Panc1 (cell line): ENCODE results near the gene UBR2. TPM values are rescaled to one million over a fixed set of nuclear protein-coding genes. Genes with fewer than 3 reads are reported as not detected.

ENCODE experiments used
- ATAC-seq: fragments of 200-7000 bp; cut with Tn5 transposase; 2 replicates; pipeline ENCODE4 v1.9.1; 2020; ENCODE audit warnings: mild to moderate bottlenecking, moderate library complexity
- BruUV-seq: library from RNA; stranded (reverse); fragments of 400-500 nt; replicated peaks from 2 replicates; lab custom pipeline; 2021; lab: Mats Ljungman, UMichigan
- CTCF ChIA-PET: fragments of 300-600 bp; sonication (Branson Sonifier 250); formaldehyde crosslinking; loops from one replicate; lab custom pipeline; 2022; ENCODE audit warnings: antibody characterized with exemption; lab: Charles Lee
- POLR2A ChIA-PET: fragments of 300-600 bp; sonication (Branson Sonifier 250); formaldehyde crosslinking; loops from one replicate; lab custom pipeline; 2022; ENCODE audit warnings: antibody characterized with exemption; lab: Charles Lee
- DNase-seq: peaks from one replicate; pipeline ENCODE4 v3.0.0-alpha.2; 2010; ENCODE audit warnings: low read depth, low spot score
- H3K27ac ChIP-seq: 2 replicates; pipeline ENCODE4 v1.5.1; 2011; ENCODE audit warnings: mild to moderate bottlenecking, low read length, inconsistent platforms
- H3K27me3 ChIP-seq: fragments of 200-500 bp; sonication (Bioruptor generic); 2 replicates; pipeline ENCODE4 v1.6.0; 2014; ENCODE audit warnings: low read length, inconsistent platforms; ENCODE audit not compliant: control insufficient read depth, insufficient read depth
- H3K36me3 ChIP-seq: fragments of 200-500 bp; sonication (Bioruptor generic); 2 replicates; pipeline ENCODE4 v1.5.1; 2014; ENCODE audit warnings: inconsistent platforms, mild to moderate bottlenecking, low read length, moderate library complexity; ENCODE audit not compliant: control insufficient read depth, insufficient read depth
- H3K4me1 ChIP-seq: 2 replicates; pipeline ENCODE4 v1.5.1; 2011; ENCODE audit warnings: inconsistent platforms, mild to moderate bottlenecking, low read length, moderate library complexity; ENCODE audit not compliant: control insufficient read depth, insufficient read depth
- H3K4me3 ChIP-seq, 2 experiments: 2 replicates each; pipeline ENCODE4 v1.5.1; 2011 to 2012; ENCODE audit warnings: low read depth in 2 of 2, low read length in 2 of 2, mild to moderate bottlenecking in 2 of 2, inconsistent platforms in 1 of 2, moderate library complexity in 1 of 2
- H3K9me3 ChIP-seq: fragments of 200-500 bp; sonication (Bioruptor generic); 2 replicates; pipeline ENCODE4 v1.5.1; 2014; ENCODE audit warnings: low read depth, mild to moderate bottlenecking, inconsistent platforms, low read length, moderate library complexity; ENCODE audit not compliant: control insufficient read depth, insufficient read depth
- CTCF ChIP-seq: fragments of 450-650 bp; IDR thresholded peaks from 2 replicates; pipeline ENCODE4 v1.5.1; 2017; ENCODE audit warnings: mild to moderate bottlenecking
- POLR2AphosphoS5 ChIP-seq: IDR thresholded peaks from 2 replicates; pipeline ENCODE4 v1.6.1; 2012; ENCODE audit warnings: mild to moderate bottlenecking, low read depth, low read length, moderate library complexity
- REST ChIP-seq, 2 experiments: IDR thresholded peaks; 2 replicates each; pipeline ENCODE4 v1.6.1; 2011 to 2012; ENCODE audit warnings: low read depth in 2 of 2, control low read depth in 1 of 2, low read length in 1 of 2, mild to moderate bottlenecking in 1 of 2, moderate library complexity in 1 of 2; ENCODE audit not compliant: insufficient read depth in 1 of 2
- SIN3A ChIP-seq: IDR thresholded peaks from 2 replicates; pipeline ENCODE4 v1.6.1; 2012; ENCODE audit warnings: low read depth, mild to moderate bottlenecking, low read length, moderate library complexity, borderline replicate concordance; ENCODE audit not compliant: insufficient read depth
- TCF7L2 ChIP-seq: IDR thresholded peaks from 2 replicates; pipeline ENCODE4 v1.6.1; 2011; ENCODE audit warnings: mild to moderate bottlenecking, low read depth, low read length, inconsistent platforms
- in situ Hi-C: cut with HindIII; loops from 2 replicates; pipeline ENCODE4 v1.10.0; 2016; ENCODE audit warnings: low sequenced_read_pairs, low pct_unique_long_range_greater_than_20kb
- intact Hi-C: fragments of 100-400 bp; cut with micrococcal nuclease; formaldehyde crosslinking; loops from one replicate; pipeline ENCODE4 v1.10.0; 2022; ENCODE audit not compliant: unreplicated experiment
- total RNA-seq: library from RNA; stranded (reverse); gene quantifications from one replicate; pipeline ENCODE4 v1.2.1, GENCODE V29; 2021; ENCODE audit not compliant: unreplicated experiment

UBR2 gene
- total RNA-seq, 1 experiment from 2014 or later: 19.1 TPM

GRCh38 chr6:42693725-42694323, 130.0 kb downstream of the UBR2 start:
- ChIA-PET CTCF (no interaction called here), POLR2A (no interaction called here)
- no peak for DNase-seq
- peaks cover 20% of the 10 kb centered on the region for H3K36me3 ChIP-seq
- H3K27ac ChIP-seq: no peak overlapping the region
- intact Hi-C loops (no loop called here), in situ Hi-C loops (no loop called here)
- H3K4me1 ChIP-seq: no peaks in the 10 kb centered on the region
- no TSS peak for BruUV-seq
- no peak overlapping the region for H3K4me3 ChIP-seq
- TF ChIP-seq REST (IDR thresholded peaks at IDR 0.05; ENCODE audit: insufficient read depth in 1 of 2, low read depth in 2 of 2, low read length in 1 of 2): no peak
- TF ChIP-seq CTCF: no peak
- TF ChIP-seq POLR2AphosphoS5: no peak
- no peak for TF ChIP-seq SIN3A
- no peak for TF ChIP-seq TCF7L2
- no peaks in the 10 kb centered on the region for H3K9me3 ChIP-seq
- ATAC-seq: no peak
- no peaks in the 10 kb centered on the region for H3K27me3 ChIP-seq

- no peaks in the 10 kb centered on the region for H3K9me3 ChIP-seq
- H3K4me3 ChIP-seq: no peak overlapping the region
- no peak overlapping the region for H3K27ac ChIP-seq
- ChIA-PET POLR2A (interaction anchor here (0.6 kb wide), 1 partner anchor 321 kb away, joined by 10 read pairs; no protein-coding TSS in a partner anchor), CTCF (no interaction called here)
- intact Hi-C loops: no loop called here
- ATAC-seq (no peak), DNase-seq (no peak)
- TF ChIP-seq TCF7L2: no peak
- no peak for TF ChIP-seq CTCF
- no peak for TF ChIP-seq POLR2AphosphoS5
- no peak for TF ChIP-seq SIN3A
- no TSS peak for BruUV-seq
- H3K4me1 ChIP-seq: no peaks in the 10 kb centered on the region
- H3K36me3 ChIP-seq: peaks cover 14% of the 10 kb centered on the region
- H3K27me3 ChIP-seq: no peaks in the 10 kb centered on the region
- in situ Hi-C loops: no loop called here
Observed at GRCh38 chr6:42694586-42694985, 130.8 kb downstream of the UBR2 start.
